GM12878 (cell line): ENCODE data around the gene PLEKHM3. TPM values are rescaled to one million over a fixed set of nuclear protein-coding genes. Genes with fewer than 3 reads are reported as not detected.

ENCODE experiments used
- CEBPB ChIP-seq, 2 experiments: fragments of 150-350 bp in 1 of 2; IDR thresholded peaks; 2 replicates each; pipeline ENCODE4 v1.6.1; 2012 to 2014; ENCODE audit warnings: low read depth in 2 of 2, low read length in 2 of 2, borderline replicate concordance in 1 of 2, inconsistent platforms in 1 of 2
- CREM ChIP-seq: IDR thresholded peaks from 2 replicates; pipeline ENCODE4 v1.6.1; 2014; ENCODE audit warnings: antibody characterized with exemption, low read depth
- MXI1 ChIP-seq: fragments of 150-350 bp; IDR thresholded peaks from 2 replicates; pipeline ENCODE4 v1.6.1; 2011; ENCODE audit warnings: low read depth, mild to moderate bottlenecking, inconsistent platforms, low read length, improper control_type of control experiment
- NR2F1 ChIP-seq: fragments of 450-650 bp; conservative IDR thresholded peaks from 2 replicates; pipeline ENCODE4 v1.6.1; 2017; ENCODE audit warnings: mild to moderate bottlenecking
- PML ChIP-seq: IDR thresholded peaks from 2 replicates; pipeline ENCODE4 v1.6.1; 2012; ENCODE audit warnings: low read length, inconsistent platforms
- SMAD1 ChIP-seq: fragments of 450-650 bp; IDR thresholded peaks from 2 replicates; pipeline ENCODE4 v1.6.1; 2018; ENCODE audit warnings: mild to moderate bottlenecking, low read depth; ENCODE audit not compliant: partially characterized antibody
- SMARCA5 ChIP-seq: fragments of 450-650 bp; IDR thresholded peaks from 2 replicates; pipeline ENCODE4 v1.6.1; 2017; ENCODE audit warnings: mild to moderate bottlenecking
- polyA plus RNA-seq, 11 experiments: library from polyadenylated mRNA; depleted of rRNA in 4 of 11; unstranded in 6 of 11; stranded (reverse) in 5 of 11; fragments of >200 nt; fragmentation: Nextera tagmentation in 4 of 11; fragmentation: Illumina TruSeq in 1 of 11; extraction: Ambion mirVana in 4 of 11; extraction: Trizol in 1 of 11; gene quantifications; 1 replicate in 1 of 11; 2 replicates in 10 of 11; pipeline versions ENCODE4 v1.2.1 to v1.2.3, GENCODE V29; 2011 to 2016; ENCODE audit warnings: inconsistent platforms in 2 of 11, missing spikeins in 2 of 11, low read depth in 1 of 11
- total RNA-seq, 4 experiments: library from RNA; depleted of rRNA in 3 of 4; stranded (reverse); fragments of >200 nt in 3 of 4; fragmentation: Illumina TruSeq in 1 of 4; extraction: Trizol in 1 of 4; gene quantifications; 2 replicates each; pipeline versions ENCODE4 v1.2.1 to v1.2.3, GENCODE V29; 2013 to 2021
- TF ChIP-seq, protein P1 (sequence below): fragments of 450-650 bp; IDR thresholded peaks from 2 replicates; pipeline ENCODE4 v1.6.1; 2016; ENCODE audit warnings: mild to moderate bottlenecking, moderate library complexity, borderline replicate concordance
- TF ChIP-seq, protein P2 (sequence below): fragments of 450-650 bp; IDR thresholded peaks from 2 replicates; pipeline ENCODE4 v1.6.1; 2017; ENCODE audit warnings: low read depth, mild to moderate bottlenecking, moderate library complexity
- TF ChIP-seq, protein P3 (sequence below): IDR thresholded peaks from 2 replicates; pipeline ENCODE4 v1.6.1; 2012; ENCODE audit warnings: low read depth, low read length, improper control_type of control experiment
- TF ChIP-seq, protein P4 (sequence below): IDR thresholded peaks from 2 replicates; pipeline ENCODE4 v1.6.1; 2011; ENCODE audit warnings: low read depth, mild to moderate bottlenecking, low read length, moderate library complexity, borderline replicate concordance; ENCODE audit errors: extremely low read depth

The PLEKHM3 gene
- total and polyA plus RNA-seq, 10 of the 15 experiments (the other 5 are each of a cell fraction or from before 2014, with no cell fraction given) = 1.4 to 5.6 (median 3.0) TPM

DNA sequence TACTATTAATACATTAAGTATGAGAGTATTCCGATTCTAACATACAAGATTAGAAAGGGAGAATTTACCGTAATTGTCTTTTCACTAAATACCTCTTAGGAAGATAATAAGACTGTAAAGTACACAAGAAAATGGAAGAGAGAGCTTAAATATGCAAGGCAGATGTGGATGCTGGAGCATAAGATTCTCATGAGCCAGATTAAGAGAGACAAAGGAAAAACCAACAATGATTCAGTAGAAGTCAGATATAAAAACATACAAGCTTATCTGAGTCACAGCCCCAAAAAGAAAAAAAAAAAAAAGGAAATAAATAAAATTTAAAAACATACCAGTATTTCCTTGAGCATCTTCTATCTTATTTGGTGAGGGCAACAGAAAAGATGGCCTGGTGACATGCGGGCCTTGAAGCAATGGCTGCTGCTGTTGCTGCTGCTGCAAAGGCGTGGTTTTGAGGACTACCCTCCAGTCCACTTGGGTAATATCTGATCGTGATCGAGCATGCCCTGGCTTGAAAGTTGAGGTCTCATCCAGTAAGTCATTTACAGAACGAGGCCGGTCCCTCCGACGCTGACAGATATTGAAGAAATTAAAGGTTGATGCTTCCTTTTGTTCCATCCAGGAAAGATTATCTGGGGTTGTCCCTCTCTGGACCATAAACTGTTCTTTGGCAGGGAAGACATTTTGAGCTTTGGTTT, 24.5 kb downstream of the PLEKHM3 start (continued):
- TF ChIP-seq, protein P1, sequence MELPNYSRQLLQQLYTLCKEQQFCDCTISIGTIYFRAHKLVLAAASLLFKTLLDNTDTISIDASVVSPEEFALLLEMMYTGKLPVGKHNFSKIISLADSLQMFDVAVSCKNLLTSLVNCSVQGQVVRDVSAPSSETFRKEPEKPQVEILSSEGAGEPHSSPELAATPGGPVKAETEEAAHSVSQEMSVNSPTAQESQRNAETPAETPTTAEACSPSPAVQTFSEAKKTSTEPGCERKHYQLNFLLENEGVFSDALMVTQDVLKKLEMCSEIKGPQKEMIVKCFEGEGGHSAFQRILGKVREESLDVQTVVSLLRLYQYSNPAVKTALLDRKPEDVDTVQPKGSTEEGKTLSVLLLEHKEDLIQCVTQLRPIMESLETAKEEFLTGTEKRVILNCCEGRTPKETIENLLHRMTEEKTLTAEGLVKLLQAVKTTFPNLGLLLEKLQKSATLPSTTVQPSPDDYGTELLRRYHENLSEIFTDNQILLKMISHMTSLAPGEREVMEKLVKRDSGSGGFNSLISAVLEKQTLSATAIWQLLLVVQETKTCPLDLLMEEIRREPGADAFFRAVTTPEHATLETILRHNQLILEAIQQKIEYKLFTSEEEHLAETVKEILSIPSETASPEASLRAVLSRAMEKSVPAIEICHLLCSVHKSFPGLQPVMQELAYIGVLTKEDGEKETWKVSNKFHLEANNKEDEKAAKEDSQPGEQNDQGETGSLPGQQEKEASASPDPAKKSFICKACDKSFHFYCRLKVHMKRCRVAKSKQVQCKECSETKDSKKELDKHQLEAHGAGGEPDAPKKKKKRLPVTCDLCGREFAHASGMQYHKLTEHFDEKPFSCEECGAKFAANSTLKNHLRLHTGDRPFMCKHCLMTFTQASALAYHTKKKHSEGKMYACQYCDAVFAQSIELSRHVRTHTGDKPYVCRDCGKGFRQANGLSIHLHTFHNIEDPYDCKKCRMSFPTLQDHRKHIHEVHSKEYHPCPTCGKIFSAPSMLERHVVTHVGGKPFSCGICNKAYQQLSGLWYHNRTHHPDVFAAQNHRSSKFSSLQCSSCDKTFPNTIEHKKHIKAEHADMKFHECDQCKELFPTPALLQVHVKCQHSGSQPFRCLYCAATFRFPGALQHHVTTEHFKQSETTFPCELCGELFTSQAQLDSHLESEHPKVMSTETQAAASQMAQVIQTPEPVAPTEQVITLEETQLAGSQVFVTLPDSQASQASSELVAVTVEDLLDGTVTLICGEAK = no peak
- TF ChIP-seq MXI1 (no peak), SMARCA5 (no peak), CEBPB (IDR thresholded peaks at IDR 0.05; ENCODE audit: borderline replicate concordance in 1 of 2, low read depth in 2 of 2, low read length in 2 of 2) (no peak), NR2F1 (no peak), SMAD1 (no peak), CREM (no peak), PML (no peak)
- TF ChIP-seq, protein P2, sequence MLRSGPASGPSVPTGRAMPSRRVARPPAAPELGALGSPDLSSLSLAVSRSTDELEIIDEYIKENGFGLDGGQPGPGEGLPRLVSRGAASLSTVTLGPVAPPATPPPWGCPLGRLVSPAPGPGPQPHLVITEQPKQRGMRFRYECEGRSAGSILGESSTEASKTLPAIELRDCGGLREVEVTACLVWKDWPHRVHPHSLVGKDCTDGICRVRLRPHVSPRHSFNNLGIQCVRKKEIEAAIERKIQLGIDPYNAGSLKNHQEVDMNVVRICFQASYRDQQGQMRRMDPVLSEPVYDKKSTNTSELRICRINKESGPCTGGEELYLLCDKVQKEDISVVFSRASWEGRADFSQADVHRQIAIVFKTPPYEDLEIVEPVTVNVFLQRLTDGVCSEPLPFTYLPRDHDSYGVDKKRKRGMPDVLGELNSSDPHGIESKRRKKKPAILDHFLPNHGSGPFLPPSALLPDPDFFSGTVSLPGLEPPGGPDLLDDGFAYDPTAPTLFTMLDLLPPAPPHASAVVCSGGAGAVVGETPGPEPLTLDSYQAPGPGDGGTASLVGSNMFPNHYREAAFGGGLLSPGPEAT = no peak
- TF ChIP-seq, protein P3, sequence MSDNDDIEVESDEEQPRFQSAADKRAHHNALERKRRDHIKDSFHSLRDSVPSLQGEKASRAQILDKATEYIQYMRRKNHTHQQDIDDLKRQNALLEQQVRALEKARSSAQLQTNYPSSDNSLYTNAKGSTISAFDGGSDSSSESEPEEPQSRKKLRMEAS = no peak
- TF ChIP-seq, protein P4, sequence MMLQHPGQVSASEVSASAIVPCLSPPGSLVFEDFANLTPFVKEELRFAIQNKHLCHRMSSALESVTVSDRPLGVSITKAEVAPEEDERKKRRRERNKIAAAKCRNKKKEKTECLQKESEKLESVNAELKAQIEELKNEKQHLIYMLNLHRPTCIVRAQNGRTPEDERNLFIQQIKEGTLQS = no peak
